ENCODE measurements around the gene CLSTN2. TPM values are rescaled to one million over a fixed set of nuclear protein-coding genes. Genes with fewer than 3 reads are reported as not detected.

Gene CLSTN2
- total RNA-seq, 1 experiment from 2014 or later: not detected

- BruUV-seq (replicated peaks): no TSS peak
- ATAC-seq: no peak
- Histone ChIP-seq H3K4me1 (ENCODE audit: insufficient read depth, low read length) (no peaks in the 10 kb centered on the region), H3F3A (ENCODE audit: low read length, unreplicated experiment) (no peaks in the 10 kb centered on the region), H3K9me2 (replicated peaks; ENCODE audit: low read length) (no peaks in the 10 kb centered on the region), H3K4me2 (ENCODE audit: low read length) (no peak overlapping the region), H3K27me3 (ENCODE audit: low read length) (no peaks in the 10 kb centered on the region), H3K4me3 (ENCODE audit: low read length) (no peak overlapping the region), H3K27ac (ENCODE audit: low read length) (no peak overlapping the region), H4K20me1 (ENCODE audit: low read length) (no peaks in the 10 kb centered on the region), H2AFZ (ENCODE audit: low read length) (no peak overlapping the region), H3K79me2 (ENCODE audit: low read length) (no peaks in the 10 kb centered on the region), H3K9ac (ENCODE audit: low read length) (no peak overlapping the region), H3K9me3 (ENCODE audit: low read length) (no peaks in the 10 kb centered on the region), H3K36me3 (ENCODE audit: low read depth, low read length) (no peaks in the 10 kb centered on the region)
- intact Hi-C loops (cut with micrococcal nuclease): no loop called here
- TF ChIP-seq CTCF (conservative IDR thresholded peaks at IDR 0.05; ENCODE audit: low read depth, low read length) (no peak), EZH2 (IDR thresholded peaks at IDR 0.05; ENCODE audit: low read length, unreplicated experiment) (no peak), EZH2phosphoT487 (IDR thresholded peaks at IDR 0.05; ENCODE audit: borderline replicate concordance, low read length) (no peak)
- ChIA-PET CTCF (no interaction called here), POLR2A (ENCODE audit: unreplicated experiment) (no interaction called here)
- no peak for DNase-seq
Measured at GRCh38 chr3:139944256-139944910, 9.4 kb downstream of the CLSTN2 start.

DNA sequence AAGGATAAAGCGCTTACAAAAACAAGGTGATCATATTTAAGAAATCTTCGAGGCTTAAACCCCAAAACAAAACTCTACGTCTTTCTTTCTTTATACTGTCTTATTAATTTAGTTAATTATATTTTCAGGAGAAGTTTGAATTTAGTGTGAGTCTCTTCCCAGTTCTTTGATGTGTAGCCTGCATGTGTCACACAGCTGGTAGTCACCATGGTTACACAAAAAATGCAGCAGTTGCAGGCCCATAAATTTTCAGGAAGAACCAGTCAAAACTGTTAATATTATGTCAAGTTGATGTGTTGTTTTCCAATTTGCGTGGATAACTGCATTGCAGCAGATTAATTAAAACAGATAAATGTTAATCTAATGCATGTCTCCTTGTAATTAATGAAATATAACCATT is 10.4 kb downstream of the CLSTN2 start:
- H3K27me3 ChIP-seq (ENCODE audit: low read length): no peaks in the 10 kb centered on the region
- no peak for ATAC-seq
- no TSS peak for BruUV-seq (replicated peaks)

More for the DNA sequence above, 10.4 kb downstream of the CLSTN2 start:
- Histone ChIP-seq H3K4me1 (ENCODE audit: insufficient read depth, low read length) (no peaks in the 10 kb centered on the region), H3K4me2 (ENCODE audit: low read length) (no peak overlapping the region), H3K27ac (ENCODE audit: low read length) (no peak overlapping the region), H3K79me2 (ENCODE audit: low read length) (no peaks in the 10 kb centered on the region), H4K20me1 (ENCODE audit: low read length) (no peaks in the 10 kb centered on the region), H3F3A (ENCODE audit: low read length, unreplicated experiment) (no peaks in the 10 kb centered on the region), H2AFZ (ENCODE audit: low read length) (no peak overlapping the region), H3K4me3 (ENCODE audit: low read length) (no peak overlapping the region), H3K9ac (ENCODE audit: low read length) (no peak overlapping the region), H3K9me3 (ENCODE audit: low read length) (no peaks in the 10 kb centered on the region), H3K9me2 (replicated peaks; ENCODE audit: low read length) (no peaks in the 10 kb centered on the region), H3K36me3 (ENCODE audit: low read depth, low read length) (no peaks in the 10 kb centered on the region)
- ChIA-PET POLR2A (ENCODE audit: unreplicated experiment) (no interaction called here), CTCF (no interaction called here)
- intact Hi-C loops (cut with micrococcal nuclease): no loop called here
- DNase-seq: no peak
- no peak for TF ChIP-seq EZH2 (IDR thresholded peaks at IDR 0.05; ENCODE audit: low read length, unreplicated experiment)
- TF ChIP-seq CTCF (conservative IDR thresholded peaks at IDR 0.05; ENCODE audit: low read depth, low read length): no peak
- no peak for TF ChIP-seq EZH2phosphoT487 (IDR thresholded peaks at IDR 0.05; ENCODE audit: borderline replicate concordance, low read length)

Data from PC-3 (cell line).